GM06990 (cell line): ENCODE data around the gene SYNGR1.
"Not testable (repeated sequence)": the region's sequence is repeated elsewhere in the genome, so short reads cannot be mapped to it uniquely, and the experiment has no call there.

ENCODE experiments used
- DNase-seq: peaks from one replicate; pipeline ENCODE4 v3.0.0-alpha.2; 2011; ENCODE audit not compliant: insufficient read length; ENCODE audit errors: extremely low read depth
- H3K27me3 ChIP-seq: replicated peaks from 2 replicates; pipeline ENCODE4 v1.6.0; 2011; ENCODE audit warnings: low read length; ENCODE audit not compliant: control insufficient read depth, insufficient read depth
- H3K36me3 ChIP-seq: 2 replicates; pipeline ENCODE4 v1.5.1; 2011; ENCODE audit warnings: low read length; ENCODE audit not compliant: control insufficient read depth, insufficient read depth
- H3K4me3 ChIP-seq: replicated peaks from 2 replicates; pipeline ENCODE4 v1.5.1; 2011; ENCODE audit warnings: low read depth, mild to moderate bottlenecking, control low read depth, low read length
- CTCF ChIP-seq: IDR thresholded peaks from 2 replicates; pipeline ENCODE4 v1.5.1; 2011; ENCODE audit warnings: low read length, control low read depth, mild to moderate bottlenecking, inconsistent platforms; ENCODE audit not compliant: insufficient read depth, poor library complexity, severe bottlenecking

The SYNGR1 gene

DNA sequence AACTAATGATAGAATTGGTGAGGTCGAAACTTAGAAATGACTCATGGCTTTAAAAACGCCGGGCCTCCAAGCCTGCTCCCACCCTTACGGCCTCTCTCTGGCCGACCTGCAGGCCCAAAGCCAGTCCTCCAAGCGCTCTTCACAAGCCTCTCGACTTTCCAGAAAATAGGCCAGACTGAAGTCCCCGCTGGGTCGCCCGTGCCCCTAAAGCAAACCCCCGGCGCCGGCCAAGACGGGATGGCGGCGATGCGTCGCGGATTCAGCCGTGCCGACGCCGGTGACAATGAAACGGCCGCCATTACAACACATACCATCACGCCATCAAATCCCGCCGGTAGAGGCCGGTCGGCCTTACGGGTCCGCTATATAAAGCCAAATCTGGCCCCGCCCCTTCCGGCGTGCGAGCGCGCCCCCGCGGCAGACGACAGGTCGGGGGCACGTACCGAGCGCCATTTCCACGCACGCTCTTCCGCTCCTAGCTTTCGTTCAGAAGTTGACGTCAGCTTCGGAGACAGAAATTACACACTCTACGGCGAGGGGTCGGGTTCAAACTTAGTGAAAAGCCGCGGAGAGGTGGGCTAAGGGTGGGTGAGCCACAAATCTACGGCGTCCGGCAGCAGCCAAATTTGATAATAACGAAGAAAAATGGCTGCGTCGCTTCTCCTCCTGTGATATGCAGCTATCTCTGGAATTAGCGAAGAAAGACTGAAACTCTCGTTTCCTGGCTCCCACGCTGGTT lies 30.3 kb upstream of the SYNGR1 start, which contains the start of gene RPL3:
Gene RPL3, minus strand, starts transcription at position 340 of the 739 bp plus-strand sequence. Its CDS starts 26 bp downstream, at position 314.
- peak; percentile 98 for DNase-seq
- Histone ChIP-seq H3K36me3 (peaks cover 38% of the 10 kb centered on the region), H3K4me3 (peak within 1 kb of the TSS; percentile 98), H3K27me3 (no peaks in the 10 kb centered on the region)
- no peak for TF ChIP-seq CTCF

DNA sequence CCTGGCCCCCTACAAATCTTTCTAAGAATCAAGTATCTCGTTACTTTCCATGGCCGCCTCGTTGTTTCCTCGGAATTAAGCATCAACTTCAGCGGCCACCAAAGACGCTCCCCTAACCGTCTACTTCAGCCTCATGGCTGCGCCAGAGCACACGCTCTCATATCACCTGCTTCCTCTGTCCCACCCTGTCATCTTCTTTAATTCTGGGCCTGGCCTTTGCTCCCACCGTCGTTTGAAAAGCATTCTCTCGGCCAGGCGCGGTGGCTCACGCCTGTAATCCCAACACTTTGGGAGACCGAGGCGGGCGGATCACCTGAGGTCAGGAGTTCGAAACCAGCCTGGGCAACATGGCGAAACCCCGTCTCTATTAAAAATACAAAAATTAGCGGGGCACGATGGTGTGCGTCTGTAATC lies 29.2 kb upstream of the SYNGR1 start:
- DNase-seq, H3K4me3 ChIP-seq, H3K27me3 ChIP-seq: not testable (repeated sequence)
- peaks cover 26% of the 10 kb centered on the region for H3K36me3 ChIP-seq

- DNase-seq, result no peak
- no peak for TF ChIP-seq CTCF
- Histone ChIP-seq H3K27me3 (no peaks in the 10 kb centered on the region), H3K4me3 (no peak overlapping the region), H3K36me3 (no peaks in the 10 kb centered on the region)
Observed at GRCh38 chr22:39325392-39325932, 24.3 kb upstream of the SYNGR1 start.

GRCh38 chr22:39327995-39328754 lies 21.6 kb upstream of the SYNGR1 start:
- TF ChIP-seq CTCF, result no peak
- Histone ChIP-seq H3K36me3 (no peaks in the 10 kb centered on the region), H3K4me3 (no peak overlapping the region), H3K27me3 (no peaks in the 10 kb centered on the region)
- no peak for DNase-seq

- not testable (repeated sequence) for H3K4me3 ChIP-seq, DNase-seq, H3K36me3 ChIP-seq, H3K27me3 ChIP-seq
Observed at GRCh38 chr22:39330553-39330952, 19.2 kb upstream of the SYNGR1 start.

GRCh38 chr22:39332441-39333064 lies 17.2 kb upstream of the SYNGR1 start:
- no peak for DNase-seq
- Histone ChIP-seq H3K36me3 (no peaks in the 10 kb centered on the region), H3K27me3 (no peaks in the 10 kb centered on the region), H3K4me3 (no peak overlapping the region)
- no peak for TF ChIP-seq CTCF
